Cardiac fibroblast (primary cell): ENCODE measurements around the gene PAX9.

Source experiments
- DNase-seq, 2 donors: peaks; one replicate each; pipeline versions ENCODE4 v3.0.0 to v3.0.0-alpha.2; 2010; ENCODE audit warnings: low read depth in 2 of 2
- H3K4me3 ChIP-seq, 2 donors: replicated peaks in 1 of 2; 1 replicate in 1 of 2; 2 replicates in 1 of 2; pipeline ENCODE4 v1.5.1; 2011; ENCODE audit warnings: low read depth in 2 of 2, low read length in 2 of 2, mild to moderate bottlenecking in 2 of 2, moderate library complexity in 1 of 2
- TF ChIP-seq, protein P1 (sequence below): IDR thresholded peaks from one replicate; pipeline ENCODE4 v1.5.1; 2011; ENCODE audit warnings: low read depth, mild to moderate bottlenecking, low read length, inconsistent platforms

PAX9 gene

DNA sequence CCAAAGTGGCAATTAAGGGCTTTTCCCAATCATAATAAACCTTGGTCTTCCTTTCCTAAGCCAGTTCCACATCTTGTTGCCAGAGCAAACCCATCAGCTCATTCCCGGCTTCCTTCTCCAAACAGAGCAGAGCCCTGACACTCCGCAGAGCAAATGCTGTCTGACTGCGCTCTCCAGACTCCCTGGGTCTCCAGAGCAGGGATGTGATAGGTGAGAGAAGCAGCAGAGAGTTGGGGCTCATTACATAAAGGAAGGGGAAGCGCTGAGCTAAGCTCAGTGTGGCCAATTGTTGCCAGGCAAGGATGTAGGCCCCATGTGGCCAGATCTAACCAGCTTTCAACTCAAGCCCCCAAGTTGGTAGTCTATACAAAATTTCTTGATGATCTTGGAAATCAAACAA is 36.2 kb upstream of the PAX9 start:
- no peak overlapping the region for H3K4me3 ChIP-seq
- no peak for DNase-seq
- TF ChIP-seq, protein P1, sequence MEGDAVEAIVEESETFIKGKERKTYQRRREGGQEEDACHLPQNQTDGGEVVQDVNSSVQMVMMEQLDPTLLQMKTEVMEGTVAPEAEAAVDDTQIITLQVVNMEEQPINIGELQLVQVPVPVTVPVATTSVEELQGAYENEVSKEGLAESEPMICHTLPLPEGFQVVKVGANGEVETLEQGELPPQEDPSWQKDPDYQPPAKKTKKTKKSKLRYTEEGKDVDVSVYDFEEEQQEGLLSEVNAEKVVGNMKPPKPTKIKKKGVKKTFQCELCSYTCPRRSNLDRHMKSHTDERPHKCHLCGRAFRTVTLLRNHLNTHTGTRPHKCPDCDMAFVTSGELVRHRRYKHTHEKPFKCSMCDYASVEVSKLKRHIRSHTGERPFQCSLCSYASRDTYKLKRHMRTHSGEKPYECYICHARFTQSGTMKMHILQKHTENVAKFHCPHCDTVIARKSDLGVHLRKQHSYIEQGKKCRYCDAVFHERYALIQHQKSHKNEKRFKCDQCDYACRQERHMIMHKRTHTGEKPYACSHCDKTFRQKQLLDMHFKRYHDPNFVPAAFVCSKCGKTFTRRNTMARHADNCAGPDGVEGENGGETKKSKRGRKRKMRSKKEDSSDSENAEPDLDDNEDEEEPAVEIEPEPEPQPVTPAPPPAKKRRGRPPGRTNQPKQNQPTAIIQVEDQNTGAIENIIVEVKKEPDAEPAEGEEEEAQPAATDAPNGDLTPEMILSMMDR = no peak

DNA sequence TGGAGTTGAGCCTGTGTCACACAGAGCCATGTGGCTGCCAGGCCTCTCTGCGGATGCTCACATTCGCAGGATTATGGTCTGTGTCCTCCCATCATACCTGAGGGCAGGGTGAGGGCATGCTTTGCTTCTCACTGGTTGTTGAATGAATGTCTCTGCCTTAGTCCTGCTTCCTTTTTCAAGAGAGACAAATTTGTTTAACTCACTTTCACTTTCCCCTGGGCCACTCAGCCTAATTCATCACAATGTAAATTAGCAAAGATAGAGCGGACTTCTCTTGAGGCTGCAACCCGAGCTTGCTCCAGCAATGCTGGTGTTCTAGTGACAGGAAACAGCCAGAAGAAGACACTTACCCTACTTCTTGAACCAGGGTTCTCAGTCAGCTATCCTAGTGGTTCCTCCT is 35.5 kb upstream of the PAX9 start:
- no peak for DNase-seq
- TF ChIP-seq, protein P1 = no peak
- H3K4me3 ChIP-seq = no peak overlapping the region

DNA sequence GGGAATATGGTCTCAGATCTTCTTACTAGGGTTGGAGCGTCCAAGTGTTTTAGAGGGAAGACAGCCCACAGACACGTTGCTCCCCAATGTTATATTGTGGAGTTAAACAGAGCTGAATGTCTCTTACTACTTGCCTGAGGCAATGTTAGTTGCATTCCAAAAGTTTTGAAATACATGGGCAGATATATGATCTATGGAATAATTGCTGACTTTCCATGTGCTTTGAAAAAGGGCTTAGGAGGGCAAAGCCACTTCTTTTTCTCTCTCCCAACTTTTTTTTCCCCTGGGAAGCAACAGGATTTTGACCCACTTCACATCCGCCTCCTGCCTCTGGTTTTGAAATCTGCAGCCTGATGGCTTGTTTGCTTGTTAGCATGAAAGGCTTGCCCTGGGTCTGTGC is 33.7 kb upstream of the PAX9 start:
- no peak overlapping the region for H3K4me3 ChIP-seq
- DNase-seq = no peak
- TF ChIP-seq, protein P1 = no peak

DNA sequence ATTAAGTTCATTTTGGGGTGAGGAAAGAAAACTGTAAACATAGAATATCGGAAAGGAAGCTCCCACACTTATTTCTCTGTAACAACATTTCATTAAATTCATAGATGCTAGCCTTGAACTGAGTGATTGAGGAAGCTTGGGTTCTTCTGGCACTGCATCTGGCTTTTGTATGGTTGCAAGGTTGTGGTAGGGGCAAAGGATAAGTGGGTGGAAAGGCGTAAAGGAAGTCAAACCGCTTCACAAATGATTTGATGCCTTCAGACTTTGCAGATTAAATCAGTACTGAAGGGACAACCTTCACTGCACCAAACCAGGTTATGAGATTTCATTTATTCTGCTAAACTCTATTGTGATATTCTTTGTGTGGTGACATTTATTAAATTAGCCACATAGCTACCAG is 28.1 kb upstream of the PAX9 start:
- DNase-seq = no peak
- TF ChIP-seq, protein P1 = no peak
- no peak overlapping the region for H3K4me3 ChIP-seq

DNA sequence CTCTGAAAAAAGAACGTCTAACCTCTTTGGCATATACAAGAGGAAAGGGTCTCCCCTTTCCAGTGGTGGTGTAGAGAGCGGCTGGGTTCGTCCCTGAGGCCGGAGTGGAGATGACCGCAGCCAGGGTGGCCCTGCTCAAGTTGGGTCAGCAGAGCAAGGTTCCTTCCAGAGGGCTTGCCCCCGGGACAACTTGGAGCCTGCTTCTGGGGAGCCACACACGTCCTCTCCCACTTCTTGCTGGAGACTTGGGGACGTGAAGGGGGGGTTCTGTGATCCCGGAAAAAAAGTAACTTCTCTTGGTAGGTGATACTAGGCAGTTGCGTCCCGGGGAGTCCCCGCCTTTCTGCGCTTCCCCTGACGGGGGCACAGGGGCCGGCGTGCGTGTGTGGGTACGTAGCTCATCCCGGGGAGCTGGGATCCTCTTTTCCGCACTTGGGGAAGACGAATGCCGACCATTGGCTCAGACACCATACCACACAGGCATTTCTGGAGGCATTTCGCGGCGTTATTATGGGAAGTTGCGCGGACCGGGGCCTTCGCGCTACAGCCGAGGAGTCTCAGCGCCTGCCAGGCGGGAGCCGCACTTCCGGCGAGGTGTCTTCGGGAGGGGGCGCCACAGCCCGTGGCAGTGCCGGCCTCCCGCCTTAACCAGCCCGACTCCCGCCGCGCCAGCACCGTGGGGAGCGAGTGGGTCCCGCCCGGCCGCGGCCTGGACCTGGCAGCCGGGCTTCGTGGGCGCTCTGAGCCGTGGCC is 14.8 kb upstream of the PAX9 start:
- H3K4me3 ChIP-seq = no peak overlapping the region
- TF ChIP-seq, protein P1 = no peak
- no peak for DNase-seq

DNA sequence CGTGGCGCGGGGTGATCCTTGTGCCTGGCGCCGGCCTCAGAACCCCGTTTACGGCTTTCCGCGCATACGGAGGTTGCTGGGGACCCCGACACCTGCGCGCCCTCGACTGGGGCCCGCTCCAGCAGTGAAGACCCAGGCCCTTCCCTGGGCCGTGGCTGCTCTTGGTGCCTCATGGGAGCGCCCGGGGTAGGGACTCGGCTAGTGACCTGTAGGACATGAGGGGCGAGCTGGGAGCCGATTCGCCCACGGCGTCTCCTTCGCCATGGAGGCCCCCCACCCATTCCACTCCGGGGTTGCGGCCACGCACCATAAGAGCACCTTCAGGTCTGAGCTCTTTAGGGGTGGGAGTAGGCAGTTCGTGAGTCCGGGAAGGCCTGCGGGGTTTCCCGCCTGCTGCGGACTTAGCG is 14.2 kb upstream of the PAX9 start:
- peak overlapping the region in 1 of 2 donors; percentile 24 for H3K4me3 ChIP-seq
- DNase-seq = no peak
- TF ChIP-seq, protein P1 = no peak
